Testis (tissue), 2 donors: ENCODE data around the gene HS3ST4.

Experiments
- CTCF ChIP-seq, 3 experiments: fragments of 450-650 bp in 2 of 3; fragments of 200-600 bp in 1 of 3; sonication (generic) in 1 of 3; IDR thresholded peaks; one replicate each; pipeline ENCODE4 v1.5.1; 2016 to 2019; ENCODE audit warnings: antibody characterized with exemption in 3 of 3, mild to moderate bottlenecking in 2 of 3, moderate library complexity in 1 of 3
- POLR2A ChIP-seq: fragments of 450-650 bp; IDR thresholded peaks from one replicate; pipeline ENCODE4 v1.6.1; 2017; ENCODE audit warnings: antibody characterized with exemption, mild to moderate bottlenecking, moderate library complexity

- TF ChIP-seq POLR2A (no peak), CTCF (IDR thresholded peaks at IDR 0.05) (no peak)
Measured at GRCh38 chr16:25859645-25860044, 167.9 kb downstream of the HS3ST4 start.
